Liver (tissue), 3 donors: ENCODE data around the gene COX10.

Experiments used
- CTCF ChIP-seq: fragments of 150-350 bp; IDR thresholded peaks from 2 replicates; pipeline ENCODE4 v1.5.1; 2017; ENCODE audit warnings: improper control_type of control experiment, low read depth, low read length; ENCODE audit not compliant: missing input control
- GABPA ChIP-seq, 2 donors: IDR thresholded peaks in 1 of 2; conservative IDR thresholded peaks in 1 of 2; 2 replicates each; pipeline ENCODE4 v1.6.1; 2016; ENCODE audit warnings: antibody characterized with exemption in 2 of 2, mild to moderate bottlenecking in 1 of 2, moderate library complexity in 1 of 2
- MAX ChIP-seq: IDR thresholded peaks from 2 replicates; pipeline ENCODE4 v1.6.1; 2016; ENCODE audit warnings: antibody characterized with exemption
- NR2F2 ChIP-seq: IDR thresholded peaks from 2 replicates; pipeline ENCODE4 v1.6.1; 2016; ENCODE audit warnings: antibody characterized with exemption
- TAF1 ChIP-seq: conservative IDR thresholded peaks from 2 replicates; pipeline ENCODE4 v1.6.1; 2016; ENCODE audit warnings: antibody characterized with exemption, mild to moderate bottlenecking
- YY1 ChIP-seq: IDR thresholded peaks from 2 replicates; pipeline ENCODE4 v1.6.1; 2016; ENCODE audit warnings: antibody characterized with exemption, mild to moderate bottlenecking
- ZBTB33 ChIP-seq: IDR thresholded peaks from 2 replicates; pipeline ENCODE4 v1.6.1; 2016; ENCODE audit warnings: antibody characterized with exemption
- donor health status: healthy.
- donor health status: healthy.

- TF ChIP-seq CTCF (no peak), MAX (no peak), YY1 (no peak), NR2F2 (no peak), ZBTB33 (no peak), GABPA (IDR thresholded peaks at IDR 0.05 in 1 of 2, conservative IDR thresholded peaks at IDR 0.05 in 1 of 2) (no peak), TAF1 (no peak)
Observed at GRCh38 chr17:14135906-14136590, 66.7 kb downstream of the COX10 start.
